ENCODE data around the gene METTL22. TPM values are rescaled to one million over a fixed set of nuclear protein-coding genes. Genes with fewer than 3 reads are reported as not detected.
"Not testable (repeated sequence)": the region's sequence is repeated elsewhere in the genome, so short reads cannot be mapped to it uniquely, and the experiment has no call there.

METTL22 gene
- polyA plus RNA-seq, 1 donor = 25.6 TPM

DNA sequence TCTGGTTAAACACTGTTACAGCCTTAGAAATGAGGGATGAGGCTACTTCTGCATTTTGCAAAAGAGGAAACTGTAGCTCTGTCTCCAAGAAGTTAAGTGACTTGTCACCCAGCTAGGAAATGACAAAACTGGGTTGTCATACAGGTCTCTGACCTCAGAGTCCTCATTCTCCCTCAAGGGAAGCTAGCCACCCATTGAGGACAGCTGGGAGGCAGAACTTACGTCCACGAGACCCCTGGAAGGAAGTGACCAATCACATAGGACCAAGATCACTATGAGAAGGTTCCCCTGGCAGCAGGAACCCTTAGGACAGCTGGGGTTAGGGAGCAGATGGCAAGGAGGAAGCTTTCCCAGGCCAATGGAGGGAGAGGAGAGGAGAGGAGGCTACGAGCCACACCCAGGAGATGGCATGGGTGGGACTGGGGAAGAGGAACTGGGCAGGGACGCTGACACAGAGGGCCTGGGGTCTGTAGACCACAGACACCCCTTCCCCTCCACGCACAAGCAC is 11.2 kb downstream of the METTL22 start:
- DNase-seq = no peak

DNA sequence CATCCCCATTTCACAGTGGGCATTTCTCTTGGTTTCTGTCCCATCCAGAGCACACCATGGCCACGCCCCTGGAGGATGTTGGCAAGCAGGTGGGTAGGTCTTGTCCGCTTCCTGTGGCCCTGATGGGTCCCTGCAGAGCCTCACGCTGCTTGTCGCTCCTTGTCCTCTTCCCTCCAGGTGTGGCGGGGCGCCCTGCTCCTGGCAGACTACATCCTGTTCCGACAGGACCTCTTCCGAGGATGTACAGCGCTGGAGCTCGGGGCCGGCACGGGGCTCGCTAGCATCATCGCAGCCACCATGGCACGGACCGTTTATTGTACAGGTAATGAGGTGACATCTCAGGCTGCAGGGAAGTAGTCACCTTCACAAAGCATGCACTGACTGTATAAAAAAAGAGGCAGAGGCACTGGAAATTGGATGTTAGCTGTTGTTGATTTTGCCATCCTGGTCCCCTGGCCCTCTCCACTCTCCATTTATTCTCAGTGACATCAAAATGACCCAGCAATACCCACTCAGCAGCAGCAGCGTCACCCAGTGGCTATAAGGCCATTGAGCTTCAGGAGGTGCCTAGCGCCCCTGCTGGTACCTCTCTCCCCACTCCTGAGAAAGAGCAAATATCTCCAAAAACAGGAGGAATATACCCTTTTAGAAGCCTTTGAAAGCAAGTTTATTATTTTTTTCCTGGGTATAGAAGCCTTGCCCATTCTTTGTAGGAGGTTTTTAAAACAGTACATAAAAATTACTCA is 13.7 kb downstream of the METTL22 start:
- no peak for DNase-seq

DNA sequence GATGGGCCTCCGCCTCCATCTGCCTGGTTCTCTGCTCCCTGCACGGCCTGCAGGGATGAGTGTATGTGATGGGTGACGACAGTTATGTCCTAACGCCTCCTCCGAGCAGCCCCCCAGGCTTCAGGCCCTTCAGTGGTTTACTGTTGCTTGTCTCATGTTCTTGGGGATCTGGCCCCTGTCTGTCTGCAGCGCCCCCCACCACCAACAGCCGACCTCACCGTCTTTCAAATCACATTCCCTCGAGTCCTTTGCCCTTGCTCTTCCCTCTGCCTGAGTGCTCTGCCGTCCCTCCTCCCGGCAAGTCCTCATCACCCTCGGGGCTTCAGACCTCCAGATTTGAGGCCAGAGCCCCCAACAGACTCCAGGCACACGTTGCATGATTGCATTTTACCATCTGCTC is 18.2 kb downstream of the METTL22 start:
- DNase-seq = no peak

DNA sequence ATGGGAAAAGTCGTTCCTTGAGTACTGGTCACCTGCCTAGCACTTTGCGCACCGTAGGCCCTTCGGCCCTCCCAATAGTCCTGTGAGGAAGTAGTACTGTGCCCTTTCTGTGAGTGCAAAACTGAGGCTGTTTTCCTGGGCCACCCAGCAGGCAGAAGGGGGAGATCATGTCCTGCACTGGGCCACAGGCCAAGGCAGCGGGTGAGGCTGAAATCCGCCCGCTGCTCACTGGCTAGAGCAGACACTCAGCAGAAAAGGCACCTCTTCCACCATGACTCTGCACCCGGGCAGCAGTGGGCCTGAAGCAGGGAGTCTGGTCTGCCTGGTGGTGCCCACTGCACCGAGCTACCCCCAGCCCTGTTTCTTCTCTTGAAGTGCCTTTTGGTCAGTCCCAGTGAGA is 20.2 kb downstream of the METTL22 start:
- DNase-seq = no peak

DNA sequence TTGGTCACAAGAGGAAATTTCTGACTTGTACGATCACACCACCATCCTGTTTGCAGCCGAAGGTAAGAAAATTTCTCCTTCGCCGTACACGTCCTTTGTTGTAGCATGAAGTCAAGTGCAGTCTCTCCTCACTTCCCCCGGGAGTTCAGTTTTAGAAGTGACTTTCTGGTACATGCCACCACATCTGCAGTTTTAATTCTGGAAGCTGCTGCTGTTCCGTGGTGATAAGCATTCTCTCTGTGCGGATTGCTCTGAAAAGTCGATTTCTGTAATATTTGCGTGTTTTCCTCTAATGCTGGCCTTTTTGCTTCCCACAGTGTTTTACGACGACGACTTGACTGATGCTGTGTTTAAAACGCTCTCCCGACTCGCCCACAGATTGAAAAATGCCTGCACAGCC is 20.6 kb downstream of the METTL22 start:
- no peak for DNase-seq

DNA sequence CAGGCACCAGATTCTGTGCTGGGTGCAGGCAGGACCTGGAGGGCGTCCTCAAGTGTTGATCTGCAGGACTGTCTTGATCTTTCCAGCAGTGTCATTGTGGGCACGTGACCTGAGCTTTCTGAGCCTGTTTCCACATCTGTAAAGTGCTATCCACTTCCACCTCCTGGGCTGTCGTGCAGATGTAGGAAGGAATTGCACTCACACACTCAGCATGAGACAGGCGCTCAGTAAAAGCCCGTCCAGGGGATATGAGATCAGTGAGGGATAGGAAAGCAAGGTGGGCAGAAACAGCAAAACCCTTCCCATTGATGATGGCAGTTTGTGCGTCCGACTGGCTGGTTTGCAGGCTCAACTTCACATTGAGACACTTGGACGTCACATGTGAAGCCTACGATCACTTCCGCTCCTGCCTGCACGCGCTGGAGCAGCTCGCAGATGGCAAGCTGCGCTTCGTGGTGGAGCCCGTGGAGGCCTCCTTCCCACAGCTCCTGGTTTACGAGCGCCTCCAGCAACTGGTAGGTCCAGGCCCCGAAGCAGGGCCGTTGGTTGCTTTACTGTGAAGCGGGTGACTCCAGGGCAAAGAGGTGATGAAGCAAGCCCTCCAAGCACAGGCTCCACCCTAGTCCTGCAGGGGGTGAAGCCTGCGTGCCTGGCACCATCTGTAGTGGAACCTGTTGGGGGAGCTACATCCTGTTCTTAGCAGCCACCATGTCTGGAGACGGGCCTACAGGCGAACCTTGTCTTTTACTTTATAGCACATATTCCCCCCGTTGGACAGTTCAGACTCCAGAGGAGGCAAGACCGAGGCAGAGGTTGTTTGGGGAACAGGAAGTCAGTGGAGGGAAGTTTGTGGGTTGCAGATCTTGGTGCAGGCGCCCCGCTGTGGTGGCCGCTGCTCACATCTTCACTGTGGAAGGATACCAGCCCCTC is 23.0 kb downstream of the METTL22 start:
- no peak for DNase-seq

DNA sequence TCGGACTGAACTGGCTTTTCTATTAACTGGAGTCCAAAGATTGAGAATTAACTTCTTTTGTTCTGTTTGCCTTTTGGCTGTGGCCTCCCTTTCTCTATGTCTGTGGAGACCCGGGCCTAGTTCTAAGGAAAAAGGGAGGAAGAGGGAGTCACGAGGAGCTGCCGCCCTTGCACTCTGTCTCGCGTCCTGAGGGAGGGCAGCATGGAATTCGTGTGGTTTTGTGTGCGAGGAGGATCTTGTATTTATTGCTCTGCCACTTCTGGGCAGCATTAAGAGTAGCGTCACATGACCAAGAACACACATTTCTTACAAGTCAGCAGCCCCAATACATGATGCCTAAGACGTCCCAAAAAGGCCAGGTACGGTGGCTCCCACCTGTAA is 23.6 kb downstream of the METTL22 start:
- no peak for DNase-seq

DNA sequence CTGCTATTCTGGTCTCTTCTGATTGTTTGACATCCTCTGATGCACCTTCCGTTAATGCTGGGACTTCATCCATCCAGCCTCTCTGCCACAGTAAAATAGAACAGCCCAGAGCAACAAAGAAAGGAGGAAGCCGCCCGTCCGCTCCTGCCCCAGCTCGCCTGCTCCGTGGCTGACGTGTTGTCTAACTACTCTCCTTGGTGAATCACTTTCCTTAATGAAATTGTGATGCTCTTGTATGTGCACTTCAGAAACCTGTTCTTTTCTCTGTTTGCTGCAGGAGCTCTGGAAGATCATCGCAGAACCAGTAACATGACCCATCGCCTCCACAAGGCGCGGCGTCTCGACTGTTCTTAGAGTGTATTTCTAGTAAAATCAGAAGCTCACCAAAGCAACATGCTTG is 24.3 kb downstream of the METTL22 start:
- no peak for DNase-seq

DNA sequence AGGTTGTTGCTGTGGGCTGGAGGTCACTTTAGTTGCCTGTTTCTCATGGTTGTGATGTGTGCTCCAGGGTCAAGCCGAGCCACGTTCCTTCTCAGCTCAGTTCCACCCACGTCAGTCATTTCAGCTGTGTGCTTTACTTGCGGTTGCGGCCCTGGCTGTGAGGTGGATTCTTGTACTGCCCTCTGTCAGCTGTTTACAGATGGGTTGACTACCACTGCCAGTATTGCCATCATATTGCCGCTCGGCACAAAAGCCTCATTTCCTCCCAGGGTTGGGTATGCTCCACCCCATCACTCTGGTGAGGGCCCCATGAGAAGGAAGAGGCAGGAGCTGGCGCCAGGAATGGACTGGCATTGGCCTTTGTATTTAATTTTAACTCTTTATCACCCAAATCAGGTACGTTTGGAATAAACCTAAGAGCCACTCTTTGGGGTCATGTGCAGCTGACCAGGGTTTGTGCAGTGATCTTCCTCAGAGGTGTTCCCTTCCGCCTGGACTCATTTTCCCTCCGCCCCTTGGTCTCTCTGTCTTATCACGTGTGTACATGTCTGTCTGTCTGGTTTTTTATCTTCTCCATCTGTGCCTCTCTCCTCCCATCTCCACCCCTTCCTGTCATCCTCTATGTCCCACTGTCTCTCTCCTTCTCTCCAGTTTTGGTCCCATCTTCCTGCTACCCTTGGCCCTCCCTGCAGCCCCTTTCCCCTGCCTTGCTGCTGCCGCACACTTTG is 25.0 kb downstream of the METTL22 start:
- DNase-seq = no peak

DNA sequence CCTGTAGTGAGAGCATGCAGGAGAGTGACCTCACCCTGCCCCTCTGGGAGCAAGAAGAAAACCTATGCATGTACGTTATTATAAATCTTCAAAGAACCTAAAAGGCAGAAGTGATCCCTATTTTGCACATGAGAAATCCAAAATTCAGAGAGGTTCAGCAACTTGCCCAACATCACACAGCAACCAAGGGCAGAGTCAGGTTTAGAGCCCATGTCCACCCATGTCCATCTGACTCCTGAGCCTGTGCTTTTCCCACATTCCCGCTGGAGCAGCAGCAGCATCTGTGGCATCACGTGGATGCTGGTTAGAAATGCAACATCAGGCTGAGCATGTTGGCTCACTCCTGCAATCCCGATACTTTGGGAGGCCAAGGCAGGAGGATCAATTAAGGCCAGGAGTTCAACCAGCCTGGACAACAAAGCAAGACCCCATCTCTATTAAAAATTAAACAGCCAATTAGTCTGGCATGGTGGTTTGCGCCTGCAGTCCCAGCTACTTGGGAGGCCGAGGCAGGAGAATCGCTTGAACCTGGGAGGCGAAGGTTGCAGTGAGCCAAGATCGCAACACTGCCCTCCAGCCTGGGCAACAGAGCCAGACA is 26.3 kb downstream of the METTL22 start:
- DNase-seq = no peak

DNA sequence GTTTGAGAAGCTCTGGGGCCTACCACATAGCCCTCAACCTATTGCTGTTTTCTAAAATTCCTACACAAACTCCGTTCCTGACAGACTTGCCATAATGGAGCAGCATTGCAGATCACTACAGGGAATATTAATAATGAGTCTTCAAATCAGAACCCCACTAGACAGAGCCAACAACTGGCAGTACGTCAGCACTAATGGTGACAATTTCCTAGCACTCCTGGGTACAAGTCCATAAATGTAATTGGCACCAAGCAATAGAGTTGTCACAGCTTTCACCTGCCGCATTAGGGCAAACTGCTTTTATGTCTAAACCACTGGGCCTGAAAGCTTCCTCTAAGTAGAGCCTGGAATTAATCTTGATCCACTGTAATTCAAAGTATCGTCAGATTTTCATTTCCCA is 27.4 kb downstream of the METTL22 start:
- no peak for DNase-seq

DNA sequence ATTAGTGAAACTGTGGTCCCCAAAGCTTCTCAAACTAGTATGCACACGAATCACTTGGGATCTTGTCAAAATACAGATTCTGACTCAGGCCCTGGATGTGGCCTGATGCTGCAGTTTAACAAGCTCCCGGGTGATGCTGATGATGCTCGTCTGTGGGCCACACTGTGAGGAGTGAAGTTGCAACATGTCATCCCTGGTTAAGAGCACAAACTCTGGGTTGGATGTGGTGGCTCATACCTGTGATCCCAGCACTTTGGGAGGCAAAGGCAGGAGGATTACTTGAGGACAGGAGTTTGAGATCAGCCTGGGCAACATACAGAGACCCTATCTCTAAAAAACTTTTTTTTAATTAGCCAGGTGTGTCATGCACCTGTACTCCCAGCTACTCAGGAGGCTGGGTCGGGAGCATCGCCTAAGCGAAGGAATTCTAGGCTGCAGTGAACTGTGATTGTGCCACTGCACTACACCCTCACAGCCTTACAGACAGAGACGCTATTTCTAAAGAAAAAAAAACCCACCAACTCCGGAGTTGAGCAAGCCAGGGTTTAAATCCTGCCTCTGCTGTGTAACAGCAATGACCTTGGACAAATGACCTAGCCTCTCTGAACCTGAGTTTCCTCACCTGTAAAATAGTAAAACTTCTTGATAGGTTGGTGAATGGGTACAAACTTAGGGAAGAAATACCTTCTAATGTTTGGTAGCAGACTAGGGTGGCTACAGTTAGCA is 28.5 kb downstream of the METTL22 start:
- DNase-seq = no peak

DNA sequence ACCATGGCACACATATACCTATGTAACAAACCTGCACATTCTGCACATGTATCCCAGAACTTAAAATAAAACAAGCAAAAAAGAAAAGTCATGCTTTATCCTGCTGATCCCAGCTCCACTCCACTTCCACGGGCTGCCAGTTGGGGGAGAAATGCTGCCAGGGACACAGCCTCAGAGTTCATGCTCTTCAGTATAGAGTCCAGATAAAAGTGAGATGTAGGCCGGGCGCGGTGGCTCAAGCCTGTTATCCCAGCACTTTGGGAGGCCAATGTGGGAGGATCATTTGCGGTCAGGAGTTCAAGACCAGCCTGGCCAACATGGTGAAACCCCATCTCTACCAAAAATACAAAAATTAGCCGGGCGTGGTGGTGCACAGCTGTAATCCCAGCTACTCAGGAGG is 30.5 kb downstream of the METTL22 start:
- DNase-seq = not testable (repeated sequence)

DNA sequence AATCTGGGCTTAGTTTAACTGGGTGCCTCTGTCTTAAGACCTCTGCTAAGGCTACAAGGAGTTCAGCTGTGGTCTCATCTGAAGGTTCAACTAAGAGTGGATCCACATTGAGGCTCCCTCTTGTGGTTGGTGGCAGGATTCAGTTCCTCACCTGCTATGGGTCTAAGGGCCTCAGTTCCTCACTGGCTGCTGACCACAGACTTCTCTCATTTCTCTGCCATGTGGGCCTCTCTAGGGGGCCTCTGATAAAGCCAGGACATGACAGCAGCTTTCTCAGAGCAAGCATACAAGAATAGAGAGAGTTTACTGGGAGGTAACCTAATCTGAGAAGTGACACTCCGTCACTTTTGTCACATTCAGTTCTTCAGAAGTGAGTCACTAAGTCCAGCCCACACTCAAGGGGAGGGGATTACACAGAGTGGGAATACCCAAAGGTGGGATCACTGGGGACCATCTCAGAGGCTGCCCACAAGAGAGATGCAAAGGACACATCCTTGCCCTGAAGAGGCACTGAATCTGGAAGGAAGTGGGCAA is 33.8 kb downstream of the METTL22 start:
- no peak for DNase-seq

DNA sequence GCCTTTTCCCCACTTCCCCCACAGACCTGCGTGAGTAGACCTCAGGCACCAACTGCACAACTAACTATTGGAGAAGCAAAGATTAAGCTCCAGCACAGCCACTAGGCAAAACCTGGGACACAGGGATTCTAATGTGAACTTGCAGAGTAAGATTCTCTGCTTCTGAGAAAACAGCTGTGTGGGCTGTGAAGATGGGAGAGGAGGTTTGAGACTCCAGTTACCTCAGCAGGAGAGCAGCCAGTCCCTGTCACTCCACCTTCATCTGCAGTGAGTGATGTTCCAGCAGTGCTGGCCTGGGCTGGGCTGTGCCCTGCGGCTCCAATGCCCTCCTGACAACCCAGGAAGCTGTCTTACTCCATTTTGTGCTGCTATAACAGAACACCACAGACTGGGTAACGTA is 34.9 kb downstream of the METTL22 start:
- no peak for DNase-seq

DNA sequence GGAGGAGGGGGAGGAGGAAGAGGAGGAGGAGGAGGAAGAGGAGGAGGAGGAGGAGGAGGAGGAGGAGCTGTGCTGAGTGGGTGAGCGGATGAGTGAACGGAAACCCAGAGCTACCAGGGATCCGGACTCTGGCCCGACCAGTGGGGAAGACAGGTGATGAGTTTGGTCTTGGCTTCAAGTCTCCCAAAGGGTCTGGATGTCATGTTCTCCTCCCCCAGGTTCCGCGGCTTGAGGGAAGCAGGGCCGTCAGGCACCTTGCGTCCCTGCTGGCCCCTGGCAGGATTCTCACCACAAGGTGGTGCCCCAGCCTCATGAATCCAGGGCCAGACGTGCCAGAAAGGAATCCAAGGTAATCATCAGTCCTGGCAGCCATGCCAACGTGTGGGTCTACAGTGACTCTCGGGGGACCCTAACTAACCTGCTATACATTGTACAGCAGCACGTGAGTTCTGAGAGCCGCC is 39.4 kb downstream of the METTL22 start:
- DNase-seq = peak; percentile 44

DNA sequence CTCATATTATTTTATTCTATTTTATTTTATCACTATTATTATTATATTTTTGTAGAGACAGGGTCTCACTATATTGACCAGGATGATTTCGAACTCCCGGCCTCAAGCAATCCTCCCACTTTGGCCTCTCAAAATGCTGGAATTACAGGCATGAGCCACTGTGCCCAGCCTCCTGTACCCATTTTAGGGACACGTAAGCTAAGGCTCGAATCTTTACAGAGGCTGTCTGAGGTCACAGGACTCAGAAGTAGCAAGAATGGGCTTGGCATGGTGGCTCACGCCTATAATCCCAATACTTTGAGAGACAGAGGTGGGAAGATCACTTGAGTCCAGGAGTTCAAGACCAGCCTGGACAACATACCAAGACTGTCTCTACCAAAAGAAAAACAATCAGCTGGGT is 40.2 kb downstream of the METTL22 start:
- DNase-seq = no peak

DNA sequence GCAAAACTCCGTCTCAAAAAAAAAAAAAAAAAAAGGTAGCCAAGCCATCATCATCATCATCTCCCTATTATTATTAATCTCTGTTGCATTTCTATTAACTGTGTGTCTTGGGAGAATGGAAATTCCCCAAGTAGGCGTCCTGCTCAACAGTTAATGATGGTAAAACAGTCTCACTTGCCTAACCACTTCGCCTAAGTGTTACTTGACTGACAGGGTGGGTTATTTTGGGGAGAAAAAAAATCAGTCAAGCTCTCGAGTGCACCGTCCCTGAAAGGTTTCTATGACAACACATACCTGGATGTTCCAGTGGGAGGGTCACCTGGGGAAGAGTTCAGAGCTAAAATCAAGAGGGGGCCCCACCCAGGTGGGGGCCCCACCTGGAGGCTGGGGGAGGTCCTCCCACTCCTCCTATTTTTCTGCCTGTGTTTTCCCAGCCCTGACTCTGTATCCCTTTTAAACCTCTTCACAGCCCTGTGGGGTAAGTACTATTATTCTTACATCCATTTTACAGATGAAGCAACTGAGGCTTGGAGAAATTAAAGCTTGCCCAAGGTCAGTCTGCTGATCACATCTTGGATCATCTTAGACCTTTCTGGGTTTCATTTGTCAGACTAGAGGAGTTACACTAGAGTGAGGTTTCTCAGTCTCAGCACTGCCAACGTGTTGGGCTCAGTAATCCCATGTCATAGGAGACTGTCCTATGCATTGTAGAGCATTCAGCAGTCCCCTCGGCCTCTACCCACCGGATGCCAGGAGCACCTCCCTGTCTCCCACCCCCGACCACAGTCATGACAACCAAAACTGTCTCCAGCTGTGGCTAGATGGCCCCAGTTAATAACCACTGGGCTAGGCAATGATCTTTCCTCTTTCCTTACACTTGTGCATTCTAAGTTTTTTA is 41.9 kb downstream of the METTL22 start:
- DNase-seq = no peak

DNA sequence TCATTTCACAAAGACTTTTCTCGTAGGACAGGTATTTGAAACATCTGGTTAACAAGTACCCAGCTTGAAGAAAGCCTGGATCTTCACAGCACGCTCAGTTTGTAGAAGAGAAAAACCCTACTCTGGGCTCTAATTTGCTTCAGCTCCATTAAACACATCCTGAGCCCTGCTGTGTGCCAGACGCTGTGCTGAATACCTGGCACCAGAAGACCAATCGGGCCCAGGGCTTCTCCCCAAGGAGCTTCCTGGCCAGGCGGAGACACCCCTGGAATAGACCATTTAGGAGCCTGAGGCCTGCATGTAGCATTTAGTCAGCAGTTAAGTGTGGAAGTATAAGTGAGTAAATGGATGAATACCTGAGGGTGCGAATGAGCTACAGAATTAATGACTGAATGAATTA is 44.0 kb downstream of the METTL22 start:
- DNase-seq = no peak

DNA sequence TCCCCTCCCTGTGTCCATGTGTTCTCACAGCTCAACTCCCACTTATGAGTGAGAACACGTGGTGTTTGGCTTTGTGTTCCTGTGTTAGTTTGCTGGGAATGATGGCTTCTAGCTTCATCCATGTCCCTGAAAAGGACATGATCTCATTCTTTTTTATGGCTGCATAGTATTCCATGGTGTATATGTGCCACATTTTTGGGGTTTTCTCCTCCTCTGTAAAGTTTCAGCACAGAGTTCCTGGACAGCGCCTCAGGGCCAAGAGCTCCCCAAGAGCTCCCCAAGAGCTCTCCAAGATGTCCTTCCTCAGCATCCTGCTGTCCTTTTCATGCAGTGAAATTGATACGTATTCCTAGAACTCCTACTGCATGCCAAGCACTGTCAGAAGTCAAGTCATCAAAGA is 46.0 kb downstream of the METTL22 start:
- DNase-seq = no peak

Measured in hindlimb muscle (tissue), 1 donor.